ENCODE results near the gene KIF26A.
"Not testable (repeated sequence)": the region's sequence is repeated elsewhere in the genome, so short reads cannot be mapped to it uniquely, and the experiment has no call there.

The KIF26A gene

DNA sequence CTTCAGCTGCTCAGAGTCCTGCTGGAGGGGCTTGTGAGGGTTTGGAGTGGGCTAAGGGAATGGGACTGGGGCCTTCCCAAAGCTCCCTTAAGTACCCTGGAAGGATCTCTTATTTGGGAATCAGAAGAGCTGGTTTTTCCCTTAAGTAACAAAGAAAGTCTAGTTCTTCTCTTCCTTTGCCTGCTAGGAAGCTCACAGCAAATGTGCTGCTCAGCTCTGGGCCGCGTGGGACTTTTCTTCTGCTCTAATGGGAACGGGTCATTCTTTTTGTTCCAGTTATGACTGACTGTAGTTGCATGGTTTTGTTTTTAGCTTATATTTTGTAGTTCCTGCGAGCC, 6.0 kb downstream of the KIF26A start:
- DNase-seq (ENCODE audit: low read depth): no peak

DNA sequence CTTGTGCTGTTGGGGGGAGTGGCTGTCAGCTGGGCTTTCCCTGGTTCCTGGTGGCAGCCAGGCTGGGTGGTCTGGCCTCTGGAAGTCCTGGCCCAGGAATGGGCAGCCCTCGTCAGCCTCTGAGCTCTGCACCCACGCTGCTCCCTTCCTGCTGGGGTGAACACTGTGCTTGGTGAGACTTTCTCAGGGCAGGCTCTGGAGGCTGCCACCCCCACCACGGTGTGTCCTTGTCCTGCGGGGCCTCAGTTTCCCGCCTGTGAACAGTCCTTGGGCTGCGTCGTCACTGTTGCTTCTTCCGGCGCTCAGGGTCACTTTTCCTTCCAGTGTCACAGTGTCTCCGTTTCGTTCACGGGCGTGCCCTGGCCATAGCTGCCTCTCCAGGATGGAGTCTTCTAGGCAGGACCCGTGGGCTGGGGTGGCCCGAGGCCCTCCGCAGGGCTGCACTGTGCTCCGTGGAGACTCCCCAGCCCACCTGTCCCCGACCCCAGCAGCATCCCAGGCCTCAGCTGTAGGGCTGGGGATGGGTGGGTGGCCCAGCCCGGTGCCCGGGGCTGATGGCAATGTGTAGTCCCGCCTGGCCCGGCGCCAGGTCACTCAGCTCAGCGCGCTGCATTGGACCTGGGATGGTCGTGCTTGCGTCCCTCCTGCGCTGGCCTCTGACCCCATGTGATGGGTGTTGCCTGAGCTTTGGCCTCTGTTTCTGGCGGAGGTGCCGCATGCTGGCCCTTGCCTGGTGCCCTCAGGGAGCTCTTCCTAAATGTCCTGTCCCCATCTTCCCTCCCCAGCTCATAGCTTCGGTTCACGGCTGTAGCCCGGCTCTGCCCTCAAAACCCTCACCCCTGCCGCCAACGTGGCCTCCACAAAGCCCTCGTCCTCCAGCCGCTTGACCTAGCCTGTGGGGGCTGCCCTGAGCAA, 6.8 kb downstream of the KIF26A start:
- no peak for DNase-seq (ENCODE audit: low read depth)

DNA sequence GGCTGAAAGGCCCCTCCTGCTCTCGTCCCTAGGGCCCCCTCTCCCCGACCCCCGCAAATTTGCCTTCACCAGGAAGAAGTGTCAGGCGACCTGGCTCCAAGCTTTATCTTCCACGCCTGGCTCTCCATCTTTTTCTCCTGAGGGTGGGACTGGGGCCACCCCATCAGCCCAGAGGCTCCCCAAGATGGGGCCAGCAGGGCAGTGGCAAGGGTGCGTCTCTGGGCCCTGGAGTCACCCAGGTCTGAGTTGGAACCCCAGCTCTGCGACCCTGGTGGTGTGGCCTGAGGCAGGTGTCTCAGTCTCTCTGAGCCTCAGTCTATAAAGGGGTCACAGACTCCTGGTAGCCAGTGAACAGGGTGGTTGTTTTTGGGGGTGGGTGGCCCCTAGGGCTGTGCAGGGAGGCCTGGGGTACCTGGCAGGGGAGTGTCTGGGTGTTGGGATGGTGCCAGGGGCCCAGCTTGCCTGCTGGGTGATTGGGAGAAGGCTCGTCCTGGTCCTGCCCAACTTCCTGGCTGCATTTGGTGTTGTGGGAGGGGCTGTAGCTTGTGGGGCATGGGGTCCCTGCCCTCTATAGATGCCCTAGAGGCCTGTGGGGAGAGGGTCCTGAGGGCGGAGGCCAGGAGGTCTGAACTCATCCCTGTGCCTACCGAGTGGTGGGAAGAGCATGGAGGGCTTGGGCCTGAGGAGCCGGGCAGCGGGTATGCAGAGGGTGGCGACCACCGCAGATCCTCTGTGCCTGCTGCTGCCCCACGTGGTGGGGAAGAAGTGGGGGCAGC, 7.6 kb downstream of the KIF26A start:
- no peak for DNase-seq (ENCODE audit: low read depth)

DNA sequence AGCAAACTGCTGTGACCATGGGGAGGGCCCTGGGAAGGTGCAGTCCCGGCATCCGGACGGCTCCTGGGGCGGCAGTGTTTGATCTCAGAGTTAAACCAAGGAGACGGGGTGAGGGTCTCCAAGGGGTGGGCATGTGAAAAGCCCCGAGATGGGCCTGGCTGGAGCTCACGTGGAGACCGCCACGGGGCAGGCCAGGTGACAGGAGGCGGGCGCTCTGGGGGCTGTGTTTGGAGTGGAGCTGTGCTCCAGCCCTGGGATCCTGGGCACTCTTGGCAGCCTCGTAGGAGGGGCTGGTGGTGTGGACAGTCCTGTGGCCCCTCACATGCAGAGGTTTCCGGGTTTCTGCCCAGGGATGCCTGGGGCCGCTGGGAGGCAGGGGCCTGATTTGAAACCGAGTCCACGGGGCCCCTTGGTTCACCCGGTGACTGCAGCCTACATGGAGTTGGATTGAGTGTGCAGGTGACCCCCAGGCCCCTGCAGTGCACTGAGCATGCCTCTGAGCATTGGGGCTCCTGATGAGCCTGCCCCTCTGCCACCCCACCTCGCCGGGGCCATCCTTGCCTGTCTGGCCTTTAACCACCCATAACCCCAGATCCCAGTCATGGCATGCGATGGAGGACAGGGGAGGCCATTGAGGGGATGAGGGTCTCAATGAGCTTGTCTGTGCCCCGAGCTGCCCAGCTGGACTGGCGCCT, 8.4 kb downstream of the KIF26A start:
- no peak for DNase-seq (ENCODE audit: low read depth)

DNA sequence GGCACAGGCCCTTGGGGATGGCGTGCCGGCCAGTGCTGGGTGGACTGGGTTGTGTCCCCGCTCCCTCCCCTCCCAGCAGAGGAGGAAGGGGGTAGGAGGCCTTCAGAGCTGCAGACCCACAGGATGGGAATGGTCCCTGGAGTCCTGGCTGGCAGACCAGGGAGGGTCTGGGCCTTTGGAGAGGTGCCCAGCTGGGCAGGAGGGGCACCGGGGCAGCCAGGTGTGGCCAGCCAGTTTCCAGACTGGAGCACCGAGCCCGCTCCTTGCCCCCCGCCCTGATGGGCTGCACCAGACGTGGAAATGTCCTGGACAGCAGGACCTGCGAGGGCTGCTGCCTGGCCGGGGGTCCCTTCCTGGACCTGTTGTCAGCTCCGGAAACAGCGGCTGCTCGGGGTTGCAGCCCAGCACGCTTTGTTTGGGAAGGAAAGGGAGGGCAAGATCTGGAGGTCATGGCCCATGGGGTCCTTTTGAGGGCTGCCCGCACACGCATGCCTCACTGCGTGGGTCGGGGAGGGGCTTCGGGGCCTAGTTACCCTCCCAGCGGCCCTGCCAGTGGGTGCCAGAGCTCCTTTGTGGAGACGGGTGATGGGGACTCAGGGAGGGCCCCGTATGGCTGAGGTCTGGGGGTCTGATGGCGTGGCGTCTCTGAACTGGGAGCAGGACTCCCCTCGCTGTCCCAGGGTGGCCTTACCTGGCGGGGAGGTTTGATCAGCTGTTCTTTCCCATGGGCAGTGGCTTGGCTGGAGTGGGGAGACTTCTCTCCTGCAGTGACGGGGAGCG, 9.1 kb downstream of the KIF26A start:
- DNase-seq (ENCODE audit: low read depth): no peak

DNA sequence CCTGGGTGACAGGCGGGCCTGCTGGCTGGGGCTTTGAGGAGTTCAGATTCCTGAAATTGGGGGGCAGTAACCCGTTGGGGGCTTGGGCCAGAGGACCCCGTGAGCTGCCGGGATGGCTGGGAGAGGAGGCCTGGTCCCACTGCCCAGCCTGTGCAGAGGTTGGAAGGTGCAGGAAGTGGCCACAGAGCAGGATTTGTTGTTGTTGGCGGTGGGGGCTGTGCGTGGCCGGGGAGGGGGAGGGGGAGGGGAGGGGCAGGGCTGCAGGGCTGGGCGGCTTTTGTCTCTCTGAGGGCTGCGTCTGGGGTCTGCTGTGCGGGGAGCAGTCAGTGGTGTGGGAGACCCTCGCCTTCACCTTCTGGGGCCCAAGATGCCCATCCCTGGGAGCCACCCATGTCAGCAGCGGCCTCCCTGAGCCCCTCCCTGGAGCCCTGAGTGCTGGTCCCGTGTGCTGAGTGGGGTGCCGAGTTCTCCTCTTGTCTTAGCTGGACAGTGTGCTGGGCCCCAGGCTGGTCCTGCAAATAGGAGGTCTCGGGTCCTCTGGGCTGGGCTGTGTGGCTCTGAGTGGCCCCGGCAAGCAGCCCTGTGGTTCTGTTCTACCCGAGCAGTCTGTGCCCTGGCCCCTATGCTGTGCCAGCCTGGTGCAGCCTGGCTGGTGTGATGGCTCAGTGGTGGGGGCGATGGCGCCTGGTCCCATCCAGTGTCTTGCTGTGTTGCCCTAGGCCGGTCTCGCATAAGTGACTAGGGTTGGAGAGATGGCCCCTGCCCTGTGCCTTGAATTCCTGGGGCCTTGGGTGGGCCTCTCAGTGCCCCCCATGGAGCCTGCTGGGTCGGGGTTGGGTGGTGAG, 10.3 kb downstream of the KIF26A start:
- DNase-seq (ENCODE audit: low read depth): no peak

DNA sequence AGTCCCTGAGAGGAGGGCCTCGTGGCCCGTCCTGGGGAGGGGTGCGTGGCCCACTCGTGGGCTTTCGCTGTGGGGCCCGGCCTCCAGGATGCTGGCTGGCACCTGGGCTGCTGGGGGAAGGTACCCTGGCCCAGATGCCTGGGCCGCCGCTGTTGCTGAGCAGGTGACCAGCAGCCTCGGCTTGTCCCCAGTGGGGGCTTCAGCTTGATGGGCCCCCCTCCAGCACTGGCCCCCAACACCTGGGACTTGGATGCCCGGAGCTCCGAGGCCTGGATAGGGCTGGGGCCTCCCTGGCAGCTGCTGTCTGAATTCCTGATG, 10.8 kb downstream of the KIF26A start:
- no peak for DNase-seq (ENCODE audit: low read depth)

DNA sequence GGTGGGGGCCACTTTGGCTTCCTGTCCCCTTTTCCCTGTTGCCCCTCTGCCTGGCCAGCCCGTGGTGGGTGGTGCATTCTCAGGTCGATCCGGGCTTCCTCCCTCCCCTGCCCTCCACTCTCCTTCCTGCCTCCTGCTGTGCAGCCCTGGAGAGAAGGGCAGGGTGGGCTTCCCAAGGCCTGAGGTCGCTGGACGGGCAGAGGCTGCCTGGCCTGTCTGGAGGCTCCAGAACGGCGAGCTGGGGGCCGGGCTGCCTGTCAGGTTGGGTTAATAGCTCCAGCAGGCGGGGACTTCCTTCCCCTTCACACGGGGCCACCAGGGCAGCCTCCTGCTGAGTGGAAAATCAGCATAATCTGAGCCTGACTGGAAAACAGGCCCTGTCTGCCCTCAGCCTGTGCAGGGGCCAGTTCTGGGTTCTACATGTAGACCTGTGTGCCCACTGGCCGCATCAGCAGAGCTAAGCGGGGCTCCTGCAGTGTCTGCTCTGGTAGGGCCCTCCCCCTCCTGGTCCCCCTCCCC, 11.3 kb downstream of the KIF26A start:
- no peak for DNase-seq (ENCODE audit: low read depth)

DNA sequence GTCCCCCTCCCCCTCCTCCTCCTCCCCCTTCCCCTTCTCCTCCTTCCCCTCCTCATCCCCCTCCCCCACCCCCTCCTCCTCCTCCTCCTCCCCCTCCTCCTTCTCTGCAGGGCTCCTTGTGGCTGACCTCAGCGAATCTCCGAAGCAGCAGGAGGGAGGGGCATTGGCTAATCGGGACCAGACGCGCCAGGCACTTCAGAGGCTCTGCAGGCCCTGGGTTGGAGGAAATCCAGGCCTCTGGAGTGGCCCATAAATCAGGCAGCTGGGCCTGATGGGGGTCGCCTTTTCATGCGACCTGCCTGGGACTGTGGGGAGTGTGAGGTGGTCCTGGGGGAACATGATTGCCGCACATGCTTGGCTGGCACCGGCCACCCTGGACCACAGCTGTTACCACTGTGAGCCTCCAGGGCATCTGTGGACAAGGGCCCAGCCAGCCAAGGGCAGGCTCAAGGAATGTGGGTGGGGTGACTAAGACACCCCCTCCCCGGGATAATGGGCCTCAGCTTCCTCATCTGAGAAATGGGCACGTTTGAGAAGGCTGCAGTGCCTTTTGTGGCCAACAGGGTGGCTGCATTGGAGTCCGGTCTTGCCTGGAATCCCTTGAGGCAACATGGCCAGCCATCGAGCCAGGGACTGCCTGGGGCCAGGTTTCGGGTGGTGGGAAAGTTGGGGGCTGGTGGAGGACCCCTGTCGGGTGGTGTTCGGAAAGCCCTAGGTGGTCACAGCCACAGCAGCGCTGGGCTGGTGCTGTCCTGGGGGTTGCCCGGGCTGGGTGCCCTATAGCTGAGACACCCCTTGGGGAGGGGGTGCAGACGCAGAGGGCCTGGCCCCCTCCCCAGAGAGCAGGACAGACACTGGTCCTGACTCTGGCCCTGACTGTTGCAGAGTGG, 12.0 kb downstream of the KIF26A start:
- DNase-seq (ENCODE audit: low read depth): no peak

DNA sequence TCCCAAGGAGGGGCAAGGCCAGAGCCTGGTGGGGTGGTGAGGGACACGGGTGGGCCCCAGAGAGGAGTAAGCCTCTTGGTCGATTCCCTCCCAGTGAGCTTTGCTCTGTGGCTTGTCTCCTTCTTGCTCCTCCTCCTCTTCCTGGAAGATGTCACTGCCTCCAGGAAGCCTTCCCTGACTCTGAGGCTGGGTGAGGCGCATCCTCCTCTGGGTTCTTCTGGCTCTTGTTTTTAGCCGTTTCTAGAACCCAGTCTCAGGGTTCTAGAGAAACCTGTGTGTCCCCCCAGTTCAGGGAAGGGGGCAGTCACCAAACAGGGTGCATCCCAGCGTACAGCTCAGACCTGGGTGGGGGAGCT, 12.6 kb downstream of the KIF26A start:
- no peak for DNase-seq (ENCODE audit: low read depth)

DNA sequence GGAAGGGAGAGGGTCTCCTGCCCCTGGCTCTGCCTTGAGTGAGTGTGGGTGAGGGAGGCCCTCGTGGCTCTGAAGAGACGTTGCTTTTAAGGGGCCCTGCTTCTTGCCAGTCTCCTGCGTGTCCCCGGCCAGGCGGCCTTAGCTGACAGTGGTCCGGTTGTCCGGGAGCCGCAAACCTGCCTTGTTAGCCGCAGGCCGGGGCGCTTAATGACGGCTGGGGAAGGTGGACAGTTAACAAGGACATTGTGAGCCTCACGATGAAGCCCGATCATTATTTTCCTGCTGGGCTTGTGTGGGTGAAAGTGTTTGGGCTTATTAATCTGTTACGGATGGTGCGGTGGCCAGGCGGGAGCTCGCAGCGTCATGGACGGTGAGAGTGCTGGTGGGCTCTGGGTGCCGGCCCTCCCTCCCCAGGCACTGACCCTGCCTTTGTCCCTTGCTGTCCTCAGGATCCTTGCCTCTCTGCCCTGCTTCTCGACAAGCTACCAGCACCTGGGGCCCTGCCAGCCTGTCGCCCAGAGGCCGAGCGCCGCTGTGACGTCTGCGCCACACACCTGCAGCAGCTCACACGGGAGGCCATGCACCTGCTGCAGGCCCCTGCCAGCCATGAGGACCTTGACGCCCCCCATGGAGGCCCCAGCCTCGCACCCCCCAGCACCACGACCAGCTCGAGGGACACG, 13.3 kb downstream of the KIF26A start:
- DNase-seq (ENCODE audit: low read depth): no peak

DNA sequence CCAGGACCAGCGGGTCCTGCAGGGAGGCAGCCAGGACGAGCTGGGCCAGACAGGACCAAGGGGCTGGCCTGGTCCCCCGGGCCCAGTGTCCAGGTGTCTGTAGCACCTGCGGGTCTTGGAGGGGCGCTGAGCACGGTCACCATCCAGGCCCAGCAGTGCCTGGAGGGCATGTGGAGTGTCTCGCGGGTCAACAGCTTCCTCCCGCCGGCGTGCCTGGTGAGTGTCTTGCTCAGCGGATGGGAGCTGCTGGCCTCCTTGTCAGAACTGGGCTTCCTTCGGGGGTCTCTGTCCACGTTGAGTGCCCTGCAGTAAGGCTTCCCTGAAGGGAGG, 13.8 kb downstream of the KIF26A start:
- DNase-seq (ENCODE audit: low read depth): no peak

DNA sequence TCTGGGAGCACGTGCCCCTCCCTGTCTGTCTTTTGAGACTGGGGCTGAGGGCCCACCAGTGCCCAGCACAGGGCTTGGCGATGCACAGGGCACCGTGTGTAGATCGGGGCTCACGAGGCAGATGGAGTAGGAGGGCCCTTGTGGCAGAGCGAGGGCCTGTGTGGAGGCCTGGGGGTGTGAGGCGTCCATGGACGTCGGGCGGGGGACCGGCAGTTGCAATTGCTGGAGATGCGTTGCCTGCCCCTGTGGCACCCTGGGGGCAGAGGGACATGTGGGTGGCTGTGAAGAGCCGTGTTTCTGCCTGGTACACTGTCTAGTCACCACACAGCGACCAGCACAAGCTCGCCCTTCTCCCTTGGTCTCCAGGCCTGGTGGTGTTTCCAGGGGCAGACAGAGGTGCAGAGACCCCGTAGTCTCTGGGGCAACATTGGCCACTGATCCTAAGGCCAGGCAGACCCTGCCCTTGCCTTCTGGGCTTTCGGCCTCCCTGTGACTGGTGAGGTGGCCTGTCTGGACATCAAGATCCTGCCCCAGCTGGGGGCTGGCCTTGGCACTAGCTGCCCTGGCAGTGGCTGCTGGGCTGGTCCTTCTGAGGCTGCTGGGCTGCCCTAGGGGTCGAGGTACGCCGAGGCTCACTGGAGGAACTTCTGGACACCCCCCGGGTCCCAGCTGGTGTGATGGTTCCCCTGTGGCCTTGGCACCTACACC, 14.5 kb downstream of the KIF26A start:
- DNase-seq (ENCODE audit: low read depth): no peak

DNA sequence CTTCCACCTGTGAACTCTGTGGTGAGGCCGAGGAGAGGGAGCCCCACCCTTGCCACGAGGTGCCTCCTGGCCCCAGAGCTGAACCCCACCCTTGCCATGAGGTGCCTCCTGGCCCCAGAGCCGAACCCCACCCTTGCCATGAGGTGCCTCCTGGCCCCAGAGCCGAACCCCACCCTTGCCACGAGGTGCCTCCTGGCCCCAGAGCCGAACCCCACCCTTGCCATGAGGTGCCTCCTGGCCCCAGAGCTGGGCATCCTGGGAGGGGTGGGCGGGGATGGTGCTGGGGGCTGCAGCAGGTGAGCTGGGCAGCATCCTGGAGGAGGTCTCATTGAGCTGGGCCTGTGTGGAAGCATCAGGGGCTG, 15.0 kb downstream of the KIF26A start:
- not testable (repeated sequence) for DNase-seq (ENCODE audit: low read depth)

DNA sequence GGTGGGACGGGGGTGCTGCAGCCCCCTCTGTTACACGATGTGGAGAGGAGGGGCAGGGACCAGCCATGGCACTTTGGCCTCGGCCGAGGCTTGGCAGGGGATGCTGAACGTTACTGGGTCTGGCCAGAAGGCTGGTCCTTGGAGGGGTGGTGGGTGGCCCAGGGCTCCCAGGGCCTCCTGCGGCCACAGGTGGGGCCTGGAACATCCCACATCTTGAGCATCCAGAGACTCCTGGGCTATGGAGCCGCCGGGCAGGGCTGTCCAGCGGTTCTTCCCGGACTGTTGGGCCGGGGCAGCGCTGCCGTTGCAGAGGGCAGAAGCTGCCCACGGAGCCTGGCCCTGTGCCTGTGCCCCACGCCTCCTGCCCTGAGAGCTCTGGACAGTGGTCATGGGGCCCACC, 15.9 kb downstream of the KIF26A start:
- no peak for DNase-seq (ENCODE audit: low read depth)

DNA sequence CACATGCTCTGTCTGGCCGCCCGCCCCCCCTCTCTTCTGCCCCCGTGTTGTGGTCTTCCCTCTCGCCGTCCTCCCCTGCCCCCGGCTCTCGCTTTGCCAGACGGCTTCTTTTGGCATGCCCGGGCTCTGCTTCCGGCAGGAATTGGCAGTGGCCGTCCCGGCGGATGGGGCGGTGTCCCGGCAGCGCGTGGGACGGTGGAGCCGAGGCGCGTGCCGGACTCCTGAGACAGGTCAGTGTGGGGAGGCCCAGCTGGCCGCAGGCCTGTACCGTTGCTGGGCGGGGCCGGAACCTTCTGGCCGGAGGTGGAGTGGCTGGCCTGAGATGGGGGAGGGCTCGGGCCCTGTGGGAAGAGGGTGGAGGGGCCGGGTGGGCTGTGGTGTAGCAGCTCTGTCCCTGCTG, 17.1 kb downstream of the KIF26A start:
- no peak for DNase-seq (ENCODE audit: low read depth)

DNA sequence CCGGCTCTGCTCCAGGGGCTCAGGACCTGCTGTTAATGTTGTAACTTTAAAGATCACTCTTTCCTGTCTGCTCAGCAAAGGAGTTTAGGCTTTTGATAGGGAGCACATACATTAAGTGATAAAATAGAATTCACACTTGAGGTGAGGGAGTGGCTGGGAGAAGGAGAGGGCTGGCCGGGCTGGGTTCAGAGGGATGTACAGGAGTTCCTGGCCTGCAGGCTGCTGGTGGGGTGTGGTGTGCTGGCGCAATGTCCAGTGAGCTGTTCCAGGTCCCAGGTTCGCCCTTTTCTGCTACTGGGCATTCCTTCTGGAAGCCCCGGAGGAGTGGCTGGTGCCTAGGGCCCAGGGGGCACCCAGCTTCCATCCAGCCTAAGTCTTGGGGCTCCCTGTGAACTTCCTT, 17.8 kb downstream of the KIF26A start:
- no peak for DNase-seq (ENCODE audit: low read depth)

DNA sequence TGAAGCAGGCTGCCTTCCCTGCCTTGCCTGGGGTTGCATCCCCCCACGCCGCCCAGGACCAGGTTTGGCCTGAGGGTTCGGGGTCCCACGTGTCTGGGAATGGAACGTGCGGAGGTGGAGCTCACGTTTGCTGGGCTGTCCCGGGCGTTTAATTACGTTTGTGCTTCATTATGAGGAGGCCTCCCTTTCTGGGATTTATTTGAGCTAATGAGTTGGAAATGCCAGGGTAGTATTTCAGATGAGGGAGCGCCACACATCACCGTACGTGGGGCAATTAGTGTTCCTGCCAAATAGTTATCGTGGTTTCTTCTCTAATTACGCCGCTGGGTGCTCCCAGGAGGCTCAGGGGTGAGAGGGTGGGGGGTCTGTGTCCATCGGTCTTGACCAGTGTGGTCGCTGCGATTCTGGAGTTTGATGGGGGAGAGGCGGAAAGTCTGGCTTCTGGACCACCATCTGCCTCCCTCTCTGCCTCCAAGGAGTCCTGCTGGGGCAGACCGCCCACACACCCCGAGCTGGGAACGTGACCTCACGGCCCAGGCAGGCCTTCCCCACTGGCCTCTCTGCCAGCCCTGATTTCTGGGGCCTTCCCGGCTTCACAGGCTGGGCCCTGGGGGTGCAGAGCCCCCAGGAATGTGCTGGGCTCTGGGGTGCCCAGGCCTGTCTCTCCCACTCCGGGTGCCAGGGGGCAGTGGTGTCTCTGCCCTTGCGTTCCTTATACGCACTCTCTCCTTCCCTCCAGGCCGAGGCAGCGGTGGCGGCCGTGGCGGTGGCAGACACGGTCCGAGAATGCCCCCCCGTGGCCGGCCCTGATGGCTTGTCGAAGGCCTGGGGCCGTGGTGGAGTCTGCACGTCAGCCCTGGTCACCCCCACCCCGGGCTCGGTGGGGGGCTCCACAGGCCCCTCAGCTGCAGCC, 18.9 kb downstream of the KIF26A start:
- DNase-seq (ENCODE audit: low read depth): no peak

All from stimulated activated CD8-positive, alpha-beta memory T cell treated with anti-CD3 and anti-CD28 coated beads, Interleukin-15, amount 100 ng/mL, for 1 hour (primary cell).